ENCODE results near the gene TCEANC.

The TCEANC gene

GRCh38 chrX:13669246-13669737 lies 16.4 kb downstream of the TCEANC start (continued):
- TF ChIP-seq ZNF513 (tag by site-specific recombination; IDR thresholded peaks at IDR 0.05): no peak
- no peak for TF ChIP-seq YY1 (tag by site-specific recombination; IDR thresholded peaks at IDR 0.05)
- no peak; the same call in 1 of the 2 replicates for TF ChIP-seq ZNF660 (tag by site-specific recombination; IDR thresholded peaks at IDR 0.05)
- no peak for TF ChIP-seq ZNF221 (tag by site-specific recombination; IDR thresholded peaks at IDR 0.05; ENCODE audit: borderline replicate concordance)
- TF ChIP-seq ZNF830 (tag by site-specific recombination; IDR thresholded peaks at IDR 0.05; ENCODE audit: low read depth): no peak
- TF ChIP-seq, protein P1, sequence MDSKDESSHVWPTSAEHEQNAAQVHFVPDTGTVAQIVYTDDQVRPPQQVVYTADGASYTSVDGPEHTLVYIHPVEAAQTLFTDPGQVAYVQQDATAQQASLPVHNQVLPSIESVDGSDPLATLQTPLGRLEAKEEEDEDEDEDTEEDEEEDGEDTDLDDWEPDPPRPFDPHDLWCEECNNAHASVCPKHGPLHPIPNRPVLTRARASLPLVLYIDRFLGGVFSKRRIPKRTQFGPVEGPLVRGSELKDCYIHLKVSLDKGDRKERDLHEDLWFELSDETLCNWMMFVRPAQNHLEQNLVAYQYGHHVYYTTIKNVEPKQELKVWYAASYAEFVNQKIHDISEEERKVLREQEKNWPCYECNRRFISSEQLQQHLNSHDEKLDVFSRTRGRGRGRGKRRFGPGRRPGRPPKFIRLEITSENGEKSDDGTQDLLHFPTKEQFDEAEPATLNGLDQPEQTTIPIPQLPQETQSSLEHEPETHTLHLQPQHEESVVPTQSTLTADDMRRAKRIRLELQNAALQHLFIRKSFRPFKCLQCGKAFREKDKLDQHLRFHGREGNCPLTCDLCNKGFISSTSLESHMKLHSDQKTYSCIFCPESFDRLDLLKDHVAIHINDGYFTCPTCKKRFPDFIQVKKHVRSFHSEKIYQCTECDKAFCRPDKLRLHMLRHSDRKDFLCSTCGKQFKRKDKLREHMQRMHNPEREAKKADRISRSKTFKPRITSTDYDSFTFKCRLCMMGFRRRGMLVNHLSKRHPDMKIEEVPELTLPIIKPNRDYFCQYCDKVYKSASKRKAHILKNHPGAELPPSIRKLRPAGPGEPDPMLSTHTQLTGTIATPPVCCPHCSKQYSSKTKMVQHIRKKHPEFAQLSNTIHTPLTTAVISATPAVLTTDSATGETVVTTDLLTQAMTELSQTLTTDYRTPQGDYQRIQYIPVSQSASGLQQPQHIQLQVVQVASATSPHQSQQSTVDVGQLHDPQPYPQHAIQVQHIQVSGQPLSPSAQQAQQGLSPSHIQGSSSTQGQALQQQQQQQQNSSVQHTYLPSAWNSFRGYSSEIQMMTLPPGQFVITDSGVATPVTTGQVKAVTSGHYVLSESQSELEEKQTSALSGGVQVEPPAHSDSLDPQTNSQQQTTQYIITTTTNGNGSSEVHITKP (tag by site-specific recombination; IDR thresholded peaks at IDR 0.05): peak; percentile 72
- no peak for TF ChIP-seq ZNF501 (tag by site-specific recombination; IDR thresholded peaks at IDR 0.05)
- TF ChIP-seq ZNF76 (tag by site-specific recombination; IDR thresholded peaks at IDR 0.05; ENCODE audit: borderline replicate concordance, low read depth): no peak
- TF ChIP-seq ZNF148 (tag by site-specific recombination; IDR thresholded peaks at IDR 0.05; ENCODE audit: borderline replicate concordance): no peak
- TF ChIP-seq ZNF473 (tag by site-specific recombination; IDR thresholded peaks at IDR 0.05): no peak
- TF ChIP-seq ZSCAN23 (tag by site-specific recombination; IDR thresholded peaks at IDR 0.05): no peak
- TF ChIP-seq ZNF174 (tag by site-specific recombination; IDR thresholded peaks at IDR 0.05): no peak
- no peak for TF ChIP-seq ZNF19 (tag by site-specific recombination; IDR thresholded peaks at IDR 0.05; ENCODE audit: low read depth)
- TF ChIP-seq RBAK (tag by site-specific recombination; IDR thresholded peaks at IDR 0.05): no peak
- peak; percentile 84 for TF ChIP-seq ZSCAN4 (tag by site-specific recombination; IDR thresholded peaks at IDR 0.05)
- TF ChIP-seq ZBTB17 (tag by site-specific recombination; IDR thresholded peaks at IDR 0.05): no peak
- TF ChIP-seq ZBTB21 (tag by site-specific recombination; IDR thresholded peaks at IDR 0.05): peak; percentile 84
- no peak for TF ChIP-seq KLF16 (tag by site-specific recombination; IDR thresholded peaks at IDR 0.05)
- peak; percentile 75; the same call in 1 of the 2 replicates for TF ChIP-seq ZBTB1 (tag by site-specific recombination; IDR thresholded peaks at IDR 0.05)
- no peak for TF ChIP-seq ZNF133 (tag by site-specific recombination; IDR thresholded peaks at IDR 0.05)
- TF ChIP-seq ZNF155 (tag by site-specific recombination; IDR thresholded peaks at IDR 0.05): no peak
- no peak for TF ChIP-seq ZNF16 (tag by site-specific recombination; IDR thresholded peaks at IDR 0.05; ENCODE audit: low read depth)
- TF ChIP-seq GFI1B (tag by site-specific recombination; IDR thresholded peaks at IDR 0.05): peak; percentile 62; the same call in 1 of the 2 replicates
- TF ChIP-seq ZBTB7A (tag by site-specific recombination; IDR thresholded peaks at IDR 0.05; ENCODE audit: low read depth): no peak
- TF ChIP-seq ZBTB8A (tag by site-specific recombination; IDR thresholded peaks at IDR 0.05): no peak
- TF ChIP-seq, protein P2, sequence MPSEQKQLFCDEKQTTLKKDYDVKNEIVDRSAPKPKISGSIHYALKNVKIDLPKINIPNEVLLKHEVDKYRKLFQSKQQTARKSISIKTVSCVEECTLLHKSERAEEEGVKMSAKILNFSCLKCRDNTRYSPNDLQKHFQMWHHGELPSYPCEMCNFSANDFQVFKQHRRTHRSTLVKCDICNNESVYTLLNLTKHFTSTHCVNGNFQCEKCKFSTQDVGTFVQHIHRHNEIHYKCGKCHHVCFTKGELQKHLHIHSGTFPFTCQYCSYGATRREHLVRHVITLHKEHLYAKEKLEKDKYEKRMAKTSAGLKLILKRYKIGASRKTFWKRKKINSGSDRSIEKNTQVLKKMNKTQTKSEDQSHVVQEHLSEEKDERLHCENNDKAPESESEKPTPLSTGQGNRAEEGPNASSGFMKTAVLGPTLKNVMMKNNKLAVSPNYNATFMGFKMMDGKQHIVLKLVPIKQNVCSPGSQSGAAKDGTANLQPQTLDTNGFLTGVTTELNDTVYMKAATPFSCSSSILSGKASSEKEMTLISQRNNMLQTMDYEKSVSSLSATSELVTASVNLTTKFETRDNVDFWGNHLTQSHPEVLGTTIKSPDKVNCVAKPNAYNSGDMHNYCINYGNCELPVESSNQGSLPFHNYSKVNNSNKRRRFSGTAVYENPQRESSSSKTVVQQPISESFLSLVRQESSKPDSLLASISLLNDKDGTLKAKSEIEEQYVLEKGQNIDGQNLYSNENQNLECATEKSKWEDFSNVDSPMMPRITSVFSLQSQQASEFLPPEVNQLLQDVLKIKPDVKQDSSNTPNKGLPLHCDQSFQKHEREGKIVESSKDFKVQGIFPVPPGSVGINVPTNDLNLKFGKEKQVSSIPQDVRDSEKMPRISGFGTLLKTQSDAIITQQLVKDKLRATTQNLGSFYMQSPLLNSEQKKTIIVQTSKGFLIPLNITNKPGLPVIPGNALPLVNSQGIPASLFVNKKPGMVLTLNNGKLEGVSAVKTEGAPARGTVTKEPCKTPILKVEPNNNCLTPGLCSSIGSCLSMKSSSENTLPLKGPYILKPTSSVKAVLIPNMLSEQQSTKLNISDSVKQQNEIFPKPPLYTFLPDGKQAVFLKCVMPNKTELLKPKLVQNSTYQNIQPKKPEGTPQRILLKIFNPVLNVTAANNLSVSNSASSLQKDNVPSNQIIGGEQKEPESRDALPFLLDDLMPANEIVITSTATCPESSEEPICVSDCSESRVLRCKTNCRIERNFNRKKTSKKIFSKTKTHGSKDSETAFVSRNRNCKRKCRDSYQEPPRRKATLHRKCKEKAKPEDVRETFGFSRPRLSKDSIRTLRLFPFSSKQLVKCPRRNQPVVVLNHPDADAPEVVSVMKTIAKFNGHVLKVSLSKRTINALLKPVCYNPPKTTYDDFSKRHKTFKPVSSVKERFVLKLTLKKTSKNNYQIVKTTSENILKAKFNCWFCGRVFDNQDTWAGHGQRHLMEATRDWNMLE (tag by site-specific recombination; conservative IDR thresholded peaks at IDR 0.05; ENCODE audit: low read depth): peak; percentile 47; the same call in 1 of the 2 replicates
- TF ChIP-seq ZNF560 (tag by site-specific recombination; IDR thresholded peaks at IDR 0.05; ENCODE audit: borderline replicate concordance): no peak
- TF ChIP-seq SCRT2 (tag by site-specific recombination; IDR thresholded peaks at IDR 0.05): no peak; the same call in 1 of the 2 replicates
